Measurements from ENCODE around the gene PKD2L1.
"Not testable (repeated sequence)": the region's sequence is repeated elsewhere in the genome, so short reads cannot be mapped to it uniquely, and the experiment has no call there.

Gene PKD2L1

DNA sequence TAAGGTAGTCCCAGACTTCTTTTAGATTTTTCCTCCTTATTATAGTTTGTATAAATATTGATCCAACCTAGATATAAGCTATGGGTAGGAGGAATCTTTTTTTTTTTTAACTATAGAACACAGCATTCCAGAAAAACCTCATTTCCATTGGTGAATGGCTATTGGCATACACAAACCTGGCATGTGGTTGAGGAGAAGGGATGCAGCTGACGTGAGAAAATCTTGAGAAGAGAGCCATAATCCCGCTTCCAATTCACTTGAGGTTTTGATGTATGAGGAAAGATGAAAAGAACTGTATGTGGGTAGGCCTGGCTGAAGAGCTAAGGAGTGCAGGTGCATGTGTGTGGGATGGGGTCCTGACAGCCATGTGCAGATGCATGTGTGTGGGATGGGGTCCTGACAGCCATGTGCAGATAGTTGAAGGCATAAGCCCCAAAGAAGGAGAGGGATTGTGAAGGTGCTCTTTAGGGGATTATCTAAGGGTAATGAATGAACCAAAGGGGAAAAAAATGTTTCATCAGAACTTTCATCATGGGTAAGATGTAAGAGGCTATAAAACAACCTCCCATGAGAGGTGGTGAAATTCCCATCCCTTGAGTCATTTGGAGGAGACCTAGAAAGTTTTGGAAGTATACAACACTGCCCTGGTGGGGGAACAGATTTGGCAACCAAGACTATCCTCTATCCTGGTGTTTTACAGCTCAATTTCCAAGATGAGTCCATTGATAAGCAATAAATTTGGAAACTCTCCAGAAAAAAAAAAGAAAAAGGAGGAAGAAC lies 3.8 kb upstream of the PKD2L1 start:
- DNase-seq, result no peak

DNA sequence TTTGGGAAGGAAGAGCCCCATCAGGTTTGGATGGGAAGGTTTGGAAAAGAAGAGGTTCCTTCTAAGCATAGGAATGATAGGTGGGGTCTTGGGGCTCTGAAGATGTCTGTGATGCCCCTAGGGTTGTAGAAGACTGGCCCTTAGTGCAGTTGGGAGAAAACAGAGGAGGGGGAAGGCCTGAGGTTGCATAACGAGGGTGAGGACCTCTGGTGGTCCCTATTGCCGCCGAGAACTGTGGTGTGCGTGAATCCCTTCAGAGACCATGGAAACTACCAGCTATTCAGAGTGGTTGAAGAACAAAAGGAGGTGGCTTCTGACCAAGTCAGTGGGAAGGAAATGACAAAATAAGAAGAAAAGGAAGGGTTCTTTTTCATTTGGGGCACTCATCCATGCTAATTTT lies 3.1 kb upstream of the PKD2L1 start:
- DNase-seq, result no peak

DNA sequence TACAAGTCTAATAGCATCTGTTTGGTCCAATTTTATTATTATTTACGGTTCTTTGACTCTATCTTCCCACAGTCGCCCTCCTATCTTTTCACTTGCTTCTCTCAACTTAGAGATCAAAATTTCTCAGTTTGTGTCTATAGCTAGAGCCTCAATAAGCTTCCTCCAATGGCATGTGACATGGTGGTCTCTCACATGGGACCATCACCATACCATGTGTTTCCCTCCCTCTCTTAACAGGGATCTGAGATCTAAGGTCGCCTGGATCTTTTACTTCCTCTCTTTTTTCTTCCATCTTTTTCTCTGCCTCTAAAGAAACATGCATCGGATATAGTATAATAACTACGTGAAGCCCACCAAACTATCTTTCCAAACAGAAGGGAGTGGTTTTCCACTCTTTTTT lies 1.8 kb downstream of the PKD2L1 start:
- no peak for DNase-seq

DNA sequence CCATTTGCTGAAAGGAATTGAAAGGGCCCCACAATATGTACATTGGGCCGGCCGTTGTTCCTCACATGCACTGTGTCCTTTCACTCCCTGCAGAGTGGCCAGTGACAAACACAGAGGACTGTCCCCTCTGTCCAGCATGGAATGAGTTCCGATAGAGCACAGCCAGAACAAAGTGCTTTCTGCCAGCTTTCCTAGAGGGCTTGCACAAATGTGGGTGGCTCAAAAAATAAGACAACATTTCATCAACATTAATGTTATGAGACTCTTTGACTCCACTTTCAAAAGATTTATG lies 2.4 kb downstream of the PKD2L1 start:
- DNase-seq, result no peak

DNA sequence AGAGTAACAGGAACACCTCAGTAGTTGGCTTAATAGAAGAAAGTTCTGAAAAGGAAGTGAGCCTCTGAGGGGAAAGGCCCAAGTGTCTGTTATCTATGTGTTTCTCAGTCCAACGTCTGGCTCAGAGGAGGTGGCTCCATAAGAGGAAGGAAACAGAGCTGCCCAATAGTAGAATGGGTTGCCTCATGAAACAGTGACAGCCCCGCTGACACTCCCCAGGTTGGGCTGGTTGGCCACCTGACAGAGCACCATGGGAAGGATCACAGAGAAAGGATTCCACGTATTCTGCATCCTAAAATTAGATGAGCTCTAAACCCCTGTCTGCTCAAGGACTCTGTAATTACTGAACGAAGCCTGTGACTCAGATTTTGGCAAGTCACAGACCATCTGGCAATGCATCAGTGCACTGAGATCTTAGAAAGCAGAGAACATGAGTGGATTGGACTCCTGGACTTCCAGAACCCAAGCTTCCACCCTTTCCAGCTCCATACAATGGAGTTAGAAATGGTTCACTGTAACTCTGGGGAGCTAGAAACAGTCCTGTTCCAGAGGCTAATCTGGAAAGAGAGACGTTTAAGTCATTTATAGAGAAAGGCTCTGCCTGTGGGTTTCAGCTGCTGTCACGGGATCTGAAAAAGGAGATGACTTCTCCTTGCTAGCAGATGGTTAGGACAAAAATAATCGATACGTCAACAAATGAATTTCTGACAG lies 2.9 kb downstream of the PKD2L1 start:
- peak in 6 of 14 donors; percentile 9 to 26 (median 18) for DNase-seq

DNA sequence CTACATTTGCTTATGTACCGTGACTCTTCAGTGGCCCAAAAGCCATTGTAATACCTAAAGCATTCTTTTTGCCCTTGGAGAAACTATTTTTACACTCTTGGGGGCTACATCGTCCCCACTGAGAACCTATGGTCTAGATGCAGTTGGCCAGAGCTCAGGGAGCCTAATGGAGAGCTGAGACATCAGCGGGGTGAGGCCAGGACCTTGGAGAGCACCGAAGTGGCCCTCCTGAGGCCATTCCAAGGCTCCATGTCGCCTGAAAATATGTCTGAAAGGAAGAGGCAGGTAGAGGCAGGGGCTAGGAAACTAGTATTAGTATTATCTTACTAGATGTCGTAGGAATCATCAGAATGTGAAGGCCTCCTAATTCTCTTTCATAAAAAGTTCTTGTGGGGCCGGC lies 4.9 kb downstream of the PKD2L1 start:
- DNase-seq, result no peak

DNA sequence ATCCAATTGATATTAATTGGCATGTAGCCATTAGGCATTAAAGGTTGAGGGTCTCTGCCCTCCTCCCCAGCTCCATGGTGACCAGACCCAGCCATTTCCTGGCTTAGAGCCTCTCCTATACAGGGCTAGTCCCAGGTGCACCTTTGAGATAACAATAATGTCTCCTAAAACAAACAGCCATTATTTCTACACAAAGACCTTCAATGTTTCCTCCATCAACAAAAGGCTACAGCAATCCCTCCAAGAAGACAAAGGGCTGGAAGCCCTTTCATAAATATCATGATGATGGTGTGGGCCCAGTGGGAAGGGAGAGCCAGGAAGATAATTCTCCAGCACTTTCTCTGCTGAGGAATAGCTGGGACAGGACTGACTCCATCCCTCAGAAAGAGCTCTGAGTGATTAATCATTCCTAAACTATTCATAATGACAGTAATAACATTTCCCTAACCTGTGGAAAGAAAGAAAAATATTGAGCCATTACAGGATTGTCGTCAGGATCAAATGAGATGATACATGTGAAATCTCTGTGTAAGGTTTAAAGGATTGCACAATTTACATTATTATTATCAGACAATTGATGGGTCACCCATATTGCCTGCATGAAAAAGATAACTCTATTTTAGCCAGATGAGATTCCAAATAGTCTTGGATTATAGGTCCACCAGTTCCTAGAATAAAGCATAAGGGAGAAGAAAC lies 10.2 kb downstream of the PKD2L1 start:
- DNase-seq, result peak in 2 of 14 donors; percentile 11 to 29

DNA sequence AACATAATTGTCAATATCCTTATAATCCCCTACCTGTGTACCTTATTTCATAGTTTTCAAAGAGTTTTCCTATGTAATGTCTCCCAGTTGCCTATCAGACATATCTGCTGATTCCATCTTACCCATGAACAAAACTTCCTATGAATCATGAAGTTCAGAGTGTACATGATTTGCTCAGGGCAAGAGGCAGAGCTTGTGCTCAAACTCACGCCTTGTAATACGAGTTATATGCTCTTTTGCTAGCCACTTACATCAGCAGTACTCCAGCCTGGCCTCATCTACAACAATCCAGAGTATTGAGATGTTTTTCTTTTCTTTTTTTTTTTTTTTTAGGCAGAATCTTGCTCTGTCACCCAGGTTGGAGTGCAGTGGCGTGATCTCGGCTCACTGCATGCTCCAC lies 11.8 kb downstream of the PKD2L1 start:
- DNase-seq, result no peak

DNA sequence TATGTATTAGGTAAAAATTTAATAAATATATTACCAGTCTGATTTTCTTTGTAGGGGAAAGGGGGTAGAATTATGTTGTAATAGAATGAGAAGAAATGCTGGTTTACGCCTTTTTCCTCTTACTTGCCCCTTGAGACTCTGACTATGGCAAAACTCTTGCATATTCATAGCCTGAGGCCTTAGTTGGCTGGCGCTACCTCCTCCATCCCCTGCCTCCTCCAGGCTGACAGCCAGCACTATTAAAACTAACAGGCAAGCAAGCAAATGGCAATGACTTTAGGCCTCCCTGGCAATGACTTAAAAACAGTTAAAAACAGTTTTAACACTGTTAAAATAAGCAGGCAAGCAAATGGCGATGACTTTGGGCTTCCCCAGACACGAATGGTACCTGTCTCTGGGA lies 14.4 kb downstream of the PKD2L1 start:
- DNase-seq, result no peak

DNA sequence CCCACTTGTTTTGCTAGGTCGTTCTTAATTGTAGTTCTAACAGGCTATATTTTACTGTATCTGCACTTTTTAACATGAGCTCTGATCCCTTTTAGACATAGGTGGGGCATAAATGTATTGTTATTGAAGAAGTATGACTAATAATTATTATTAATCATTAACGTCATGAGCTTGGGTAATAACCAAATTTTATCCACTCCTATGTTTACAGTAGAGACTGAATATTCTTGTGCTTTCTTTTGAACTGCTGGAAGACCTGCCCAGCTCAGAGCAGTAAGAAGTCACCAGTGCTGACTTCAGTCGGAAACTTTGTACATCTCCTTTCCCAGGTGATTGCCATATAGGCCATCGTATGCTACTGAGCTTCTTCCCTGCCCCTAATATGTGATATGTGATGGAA lies 18.7 kb downstream of the PKD2L1 start:
- DNase-seq, result no peak

DNA sequence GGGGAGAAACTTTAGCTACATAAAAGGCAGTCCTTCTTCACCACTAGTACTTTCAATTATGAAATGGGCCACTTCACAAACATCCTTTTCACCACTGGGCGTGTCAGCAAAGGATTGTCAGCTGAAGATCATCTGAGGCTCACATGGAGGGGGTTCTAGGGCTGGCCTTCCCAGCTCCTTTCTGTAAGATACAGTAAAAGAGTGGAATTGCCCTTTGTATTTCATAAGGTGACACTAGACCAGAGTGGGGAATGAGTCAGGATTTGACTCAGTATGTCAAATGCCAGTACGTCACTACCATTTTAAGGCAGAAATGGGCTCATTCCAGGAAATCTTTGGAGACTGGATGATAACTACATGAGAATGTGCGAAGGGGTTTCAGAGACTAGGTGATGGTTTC lies 22.3 kb downstream of the PKD2L1 start:
- DNase-seq, result no peak

DNA sequence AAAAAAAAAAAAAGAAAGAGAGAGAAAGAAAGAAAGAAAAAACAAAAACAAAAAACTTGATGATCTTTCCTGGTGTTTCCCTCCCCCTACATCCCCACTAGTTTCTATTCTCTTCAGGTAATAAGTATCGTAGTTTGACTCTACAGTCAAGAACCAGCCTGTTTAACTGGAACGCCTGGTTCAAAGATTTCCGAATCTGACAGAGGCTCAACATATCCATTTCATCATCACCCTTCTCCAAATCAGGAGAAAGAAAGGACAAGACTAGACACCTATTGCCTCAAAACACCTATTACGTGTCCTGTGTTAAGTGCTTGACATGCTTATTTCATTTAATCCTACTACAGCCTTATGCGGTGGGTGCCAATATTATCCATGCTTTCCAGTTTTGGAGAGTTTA lies 23.2 kb downstream of the PKD2L1 start:
- no peak for DNase-seq

DNA sequence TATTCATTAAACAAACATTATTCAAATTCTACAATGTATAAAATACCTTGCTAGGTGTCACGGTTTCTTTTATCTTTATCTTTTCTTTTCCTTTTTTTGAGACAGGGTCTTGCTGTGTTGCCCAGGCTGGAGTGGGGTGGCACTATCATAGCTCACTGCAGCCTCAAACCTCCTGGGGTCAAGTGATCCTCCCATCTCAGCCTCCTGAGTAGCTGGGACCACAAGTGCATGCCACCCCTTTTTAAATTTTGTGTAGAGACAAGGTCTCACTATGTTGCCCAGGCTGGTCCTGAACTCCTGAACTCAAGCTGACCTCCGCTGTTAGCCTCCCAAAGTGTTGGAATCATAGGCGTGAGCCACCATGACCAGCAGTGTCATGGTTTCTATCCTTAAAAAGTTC lies 25.6 kb downstream of the PKD2L1 start:
- no peak for DNase-seq

DNA sequence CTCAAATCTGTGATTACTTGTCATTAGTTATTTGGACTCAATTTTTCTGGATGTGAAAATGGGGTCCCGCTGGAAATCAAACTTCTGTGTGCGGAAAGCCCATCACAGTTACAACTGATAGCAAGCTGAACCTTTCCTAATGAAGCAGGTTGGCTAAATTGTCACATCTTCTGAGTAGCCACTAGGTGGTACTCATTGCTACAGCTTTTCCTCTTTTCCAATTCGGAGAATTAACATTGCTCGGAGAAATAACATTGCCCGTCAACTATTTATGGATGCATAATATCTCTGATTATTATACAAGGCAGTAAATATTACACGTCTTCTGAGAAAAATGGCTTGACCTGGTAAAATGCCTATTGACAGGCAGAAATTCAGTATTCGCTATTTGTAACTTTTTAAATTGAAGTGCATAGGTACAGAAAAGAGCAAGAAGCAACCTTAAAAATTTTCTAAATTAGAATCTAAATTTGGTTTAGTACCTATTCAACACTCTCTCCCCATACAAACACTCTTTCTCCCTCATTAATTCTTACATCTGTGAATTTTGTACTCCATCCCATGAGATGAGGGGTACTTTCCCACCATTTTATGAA lies 26.2 kb downstream of the PKD2L1 start:
- DNase-seq, result no peak

DNA sequence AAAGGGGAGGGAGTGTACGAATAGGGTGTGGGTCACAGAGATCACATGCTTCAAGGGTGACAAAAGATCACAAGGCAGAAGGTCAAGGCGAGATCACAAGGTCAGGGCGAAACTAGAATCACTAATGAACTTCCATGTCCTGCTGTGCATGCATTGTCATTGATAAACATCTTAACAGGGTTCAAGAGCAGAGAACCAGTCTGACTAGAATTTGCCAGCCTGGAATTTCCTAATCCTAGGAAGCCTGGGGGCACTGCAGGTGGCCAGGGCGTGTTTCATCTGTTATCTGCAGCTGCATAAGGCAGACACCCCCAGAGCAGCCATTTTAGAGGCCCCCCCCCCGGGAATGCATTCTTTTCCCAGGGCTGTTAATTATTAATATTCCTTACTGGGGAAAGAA lies 28.9 kb downstream of the PKD2L1 start:
- not testable (repeated sequence) for DNase-seq

DNA sequence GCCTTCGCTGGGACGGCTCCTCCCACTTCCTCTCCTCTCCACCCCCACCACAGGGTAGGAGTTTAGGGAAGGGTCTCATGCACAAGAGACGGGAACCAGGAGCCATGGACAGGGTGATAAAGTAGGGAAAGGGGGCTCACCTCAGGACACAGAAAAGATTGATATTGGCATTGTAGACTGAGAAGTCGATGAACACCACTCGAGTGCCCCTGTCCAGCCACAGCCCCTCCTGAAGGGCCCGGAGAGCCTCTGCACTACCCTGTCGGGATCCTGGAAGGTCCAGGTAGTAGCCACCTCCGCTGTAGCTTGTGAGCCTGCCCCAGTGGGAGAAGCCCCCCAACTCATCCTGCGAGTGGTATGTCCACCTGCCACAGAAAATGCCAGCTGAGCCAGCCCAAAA lies 32.8 kb downstream of the PKD2L1 start:
- DNase-seq, result no peak

DNA sequence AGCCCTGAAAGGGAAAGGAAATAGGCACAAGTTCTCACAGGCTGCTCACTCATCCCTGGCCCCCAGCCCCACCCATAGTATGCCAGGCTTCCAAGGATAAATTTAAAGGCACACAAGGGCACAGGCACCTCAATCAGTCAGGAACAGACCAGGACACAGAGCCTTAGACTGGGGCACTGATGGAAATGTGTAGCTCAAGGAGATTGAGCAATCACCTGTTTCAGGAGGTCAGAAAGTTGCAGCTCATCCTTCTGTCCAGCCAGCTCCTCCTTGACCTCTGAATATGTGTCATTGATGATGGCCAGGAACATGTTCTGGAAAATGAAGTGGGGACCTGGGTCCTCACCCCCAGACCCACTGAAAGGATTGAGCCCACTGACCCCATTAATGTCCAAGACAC lies 37.0 kb downstream of the PKD2L1 start:
- no peak for DNase-seq

DNA sequence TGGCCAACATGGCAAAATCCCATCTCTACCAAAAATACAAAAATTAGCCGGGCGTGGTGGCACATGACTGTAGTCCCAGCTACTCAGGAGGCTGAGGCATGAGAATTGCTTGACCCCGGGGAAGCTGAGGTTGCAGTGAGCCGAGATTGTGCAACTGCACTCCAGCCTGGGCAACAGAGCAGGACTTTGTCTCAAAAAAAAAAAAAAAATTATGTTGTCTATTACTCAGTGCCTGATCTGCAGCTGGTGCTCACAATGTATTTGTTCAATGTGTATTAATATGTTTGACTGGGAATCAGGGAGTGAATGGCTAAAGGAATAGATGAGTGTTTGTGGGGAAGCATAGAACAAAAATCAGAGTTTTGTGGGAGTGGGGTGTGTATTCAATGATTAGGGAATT lies 37.7 kb downstream of the PKD2L1 start:
- not testable (repeated sequence) for DNase-seq

DNA sequence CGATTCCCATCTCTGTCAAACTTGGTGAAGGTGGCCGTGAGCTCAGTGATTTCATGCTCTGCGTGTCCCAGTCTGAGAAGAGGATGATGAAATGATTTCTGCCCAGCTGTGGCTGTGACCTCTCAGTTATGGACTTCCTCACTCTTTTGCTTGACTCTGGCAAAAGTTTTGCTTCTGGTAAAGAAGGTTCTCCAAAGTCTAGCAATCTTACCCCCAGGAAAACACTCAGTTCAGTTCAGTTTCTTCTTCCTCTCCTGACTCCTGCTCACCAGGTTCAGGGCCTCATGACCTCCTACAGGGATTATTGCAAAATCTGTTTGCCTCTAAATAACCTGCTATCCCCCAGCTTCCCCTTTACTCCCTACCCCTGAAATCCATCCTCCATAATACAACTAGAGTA lies 38.7 kb downstream of the PKD2L1 start:
- no peak for DNase-seq

DNA sequence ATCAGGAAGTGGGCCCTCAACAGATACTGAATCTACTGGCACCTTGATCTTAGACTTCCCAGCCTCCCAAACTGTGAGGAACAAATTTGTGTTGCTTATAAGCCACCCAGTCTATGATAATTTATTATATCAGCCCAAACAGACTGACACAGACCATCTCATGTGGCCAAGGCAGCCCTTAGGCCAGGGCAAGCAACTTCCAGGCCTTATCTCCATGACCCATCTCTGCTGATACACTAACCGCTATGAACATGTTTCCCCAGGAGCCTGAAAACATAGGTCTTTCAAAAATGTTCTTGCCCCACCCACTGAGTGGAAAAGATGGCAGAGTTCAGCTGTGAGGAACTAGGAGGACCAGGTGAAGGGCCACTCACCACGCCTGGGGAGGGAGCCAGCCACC lies 40.4 kb downstream of the PKD2L1 start:
- DNase-seq, result no peak

DNA sequence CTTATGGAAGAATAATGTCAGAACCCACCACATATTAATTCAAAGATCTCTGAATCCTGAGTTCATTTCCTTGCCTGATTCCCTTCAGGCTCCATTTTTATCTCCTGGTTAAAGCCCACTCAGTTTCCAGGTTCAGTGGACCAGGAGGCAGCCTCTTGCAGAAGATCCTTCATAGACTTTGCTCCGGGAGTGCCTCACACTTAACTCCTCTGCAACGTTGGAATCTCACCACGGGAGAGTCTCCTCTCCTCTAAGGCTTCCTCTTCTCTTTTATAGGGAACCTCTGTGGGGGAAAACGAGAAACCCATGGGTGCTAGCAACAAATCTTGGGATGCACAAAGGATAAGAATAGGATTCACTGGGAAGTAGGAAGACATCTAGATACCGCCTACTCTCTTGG lies 41.8 kb downstream of the PKD2L1 start:
- no peak for DNase-seq

DNA sequence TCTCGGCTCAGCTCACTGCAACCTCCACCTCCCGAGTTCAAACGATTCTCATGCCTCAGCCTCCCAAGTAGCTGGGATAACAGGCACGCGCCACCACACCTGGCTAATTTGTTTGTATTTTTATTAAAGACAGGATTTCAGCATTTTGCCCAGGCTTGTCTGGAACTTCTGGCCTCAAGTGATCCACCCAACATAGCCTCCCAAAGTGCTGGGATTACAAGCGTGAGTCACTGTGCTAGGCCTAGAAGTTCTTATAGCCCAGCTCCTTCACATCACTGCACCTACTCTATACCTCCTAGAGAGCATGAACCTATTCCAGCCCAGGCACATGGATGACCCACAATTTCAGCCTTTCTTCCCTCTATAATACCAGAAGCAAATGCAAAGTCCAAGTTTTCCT lies 42.3 kb downstream of the PKD2L1 start:
- DNase-seq, result no peak
